Activated CD4-positive, alpha-beta memory T cell treated with anti-CD3 and anti-CD28 coated beads for 36 hours (primary cell): Measurements from ENCODE around the gene THAP5. TPM values are rescaled to one million over a fixed set of nuclear protein-coding genes. Genes with fewer than 3 reads are reported as not detected.
"Not testable (repeated sequence)": the region's sequence is repeated elsewhere in the genome, so short reads cannot be mapped to it uniquely, and the experiment has no call there.

ENCODE experiments used
- CTCF ChIA-PET: fragments of 350-600 bp; sonication (Branson Sonifier 250); formaldehyde crosslinking; loops from one replicate; lab custom pipeline; 2021; ENCODE audit warnings: antibody characterized with exemption, inconsistent platforms; lab: Charles Lee
- POLR2A ChIA-PET: fragments of 350-600 bp; sonication (Branson Sonifier 250); formaldehyde crosslinking; loops from one replicate; lab custom pipeline; 2021; ENCODE audit warnings: antibody characterized with exemption; lab: Charles Lee
- DNase-seq: peaks from one replicate; pipeline ENCODE4 v3.0.0-alpha.2; 2020
- H3K27ac Mint-ChIP-seq: one replicate; pipeline ENCODE4 v1.8.0; 2021; ENCODE audit warnings: mixed read lengths
- H3K27me3 Mint-ChIP-seq: one replicate; pipeline ENCODE4 v1.8.0; 2021; ENCODE audit warnings: mixed read lengths
- H3K36me3 Mint-ChIP-seq: one replicate; pipeline ENCODE4 v1.8.0; 2021; ENCODE audit warnings: mixed read lengths
- H3K4me1 Mint-ChIP-seq: one replicate; pipeline ENCODE4 v1.8.0; 2021; ENCODE audit warnings: low read depth, mixed read lengths
- H3K4me3 Mint-ChIP-seq: one replicate; pipeline ENCODE4 v1.8.0; 2021; ENCODE audit warnings: mild to moderate bottlenecking, mixed read lengths
- H3K9me3 Mint-ChIP-seq: one replicate; pipeline ENCODE4 v1.8.0; 2021; ENCODE audit warnings: mixed read lengths
- intact Hi-C: fragments of 100-400 bp; cut with micrococcal nuclease; formaldehyde crosslinking; loops from one replicate; pipeline ENCODE4 v1.15.1; 2023
- total RNA-seq, 2 experiments: library from RNA; stranded (reverse); gene quantifications; one replicate each; pipeline ENCODE4 v1.2.3, GENCODE V29; 2021

The THAP5 gene
- total RNA-seq, 2 experiments from 2014 or later = 26.5 to 30.4 TPM

DNA sequence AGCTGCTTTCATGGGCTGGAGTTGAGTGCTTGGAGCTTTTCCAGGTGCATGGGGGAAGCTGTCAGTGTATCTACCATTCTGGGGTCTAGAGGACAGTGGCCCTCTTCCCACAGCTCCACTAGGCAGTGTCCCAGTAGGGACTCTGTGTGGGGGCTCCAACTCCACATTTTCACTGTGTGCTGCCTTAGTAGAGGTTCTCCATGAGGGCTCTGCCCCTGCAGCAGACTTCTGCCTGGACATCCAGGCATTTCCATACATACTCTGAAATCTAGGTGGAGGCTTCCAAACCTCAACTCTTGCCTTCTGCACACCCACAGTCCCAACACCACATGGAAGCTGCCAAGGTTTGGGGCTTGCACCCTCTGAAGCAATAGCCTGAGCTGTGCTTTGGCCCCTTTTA is 12.8 kb downstream of the THAP5 start:
- H3K27ac Mint-ChIP-seq, DNase-seq, H3K4me1 Mint-ChIP-seq, CTCF ChIA-PET, intact Hi-C loops, H3K4me3 Mint-ChIP-seq, H3K27me3 Mint-ChIP-seq, POLR2A ChIA-PET: not testable (repeated sequence)
- H3K36me3 Mint-ChIP-seq = peaks cover 35% of the 10 kb centered on the region
- peaks cover 30% of the 10 kb centered on the region for H3K9me3 Mint-ChIP-seq

DNA sequence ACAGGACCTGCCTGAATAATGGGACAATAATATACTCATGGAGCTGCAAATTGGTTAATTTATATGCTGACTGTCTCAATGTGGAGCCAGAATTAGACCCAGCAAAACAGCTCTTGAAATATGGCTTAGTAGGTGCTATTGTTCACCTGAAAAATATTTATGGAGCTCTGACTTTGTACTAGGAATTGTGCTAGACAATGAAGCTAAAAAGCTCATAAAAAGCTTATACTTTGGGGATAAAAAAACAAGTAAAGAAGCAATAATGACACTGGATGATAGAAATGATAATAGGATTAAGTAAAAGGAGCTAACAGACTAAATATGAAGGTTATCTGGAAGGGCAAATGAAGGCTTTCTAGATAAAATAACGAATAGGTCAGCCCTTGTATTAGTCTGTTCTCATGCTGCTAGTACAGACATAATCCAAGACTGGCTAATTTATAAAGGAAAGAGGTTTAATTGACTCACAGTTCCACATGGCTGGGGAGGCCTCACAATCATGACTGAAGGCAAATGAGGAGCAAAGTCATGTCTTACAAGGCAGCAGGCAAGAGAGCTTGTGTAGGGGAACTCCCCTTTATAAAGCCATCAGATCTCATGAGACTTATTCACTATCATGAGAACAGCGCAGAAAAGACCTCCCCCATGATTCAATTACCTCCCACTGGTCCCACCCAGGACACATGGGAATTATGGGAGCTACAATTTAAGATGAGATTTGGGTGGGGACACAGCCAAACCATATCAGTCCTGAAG is 21.2 kb downstream of the THAP5 start:
- H3K36me3 Mint-ChIP-seq, DNase-seq, H3K27me3 Mint-ChIP-seq, CTCF ChIA-PET, H3K4me3 Mint-ChIP-seq, H3K27ac Mint-ChIP-seq, intact Hi-C loops, H3K4me1 Mint-ChIP-seq: not testable (repeated sequence)
- POLR2A ChIA-PET = interaction anchor here (1.1 kb wide), 1 partner anchor 21 kb away, joined by 3 read pairs; the partner anchor contains the start of genes DNAJB9 and THAP5
- H3K9me3 Mint-ChIP-seq = peaks cover 12% of the 10 kb centered on the region

DNA sequence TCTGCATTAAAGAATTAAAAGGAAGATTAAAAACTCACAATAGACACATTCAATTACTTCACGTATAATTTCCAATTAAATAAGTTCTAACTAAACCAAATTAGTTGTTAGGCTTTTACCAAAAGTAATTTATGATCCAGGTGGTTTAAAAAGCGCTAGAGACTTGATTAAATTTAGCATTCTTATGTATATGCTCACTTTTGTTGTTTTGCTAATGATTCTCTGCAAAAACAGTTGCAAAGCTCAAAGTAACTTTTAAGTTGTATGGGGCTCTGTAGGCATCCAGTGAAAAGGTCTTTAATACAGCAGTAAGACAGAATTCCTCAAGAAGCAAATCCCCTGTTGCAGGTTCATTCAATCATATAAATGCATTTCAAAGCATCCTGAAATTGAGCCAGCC is 28.0 kb downstream of the THAP5 start:
- Mint-ChIP-seq H3K4me3 (no peak overlapping the region), H3K9me3 (no peaks in the 10 kb centered on the region), H3K27me3 (peaks cover 4% of the 10 kb centered on the region), H3K4me1 (no peaks in the 10 kb centered on the region), H3K36me3 (no peaks in the 10 kb centered on the region), H3K27ac (no peak overlapping the region)
- DNase-seq = no peak
- ChIA-PET POLR2A (no interaction called here), CTCF (no interaction called here)
- intact Hi-C loops = no loop called here

- H3K36me3 Mint-ChIP-seq, intact Hi-C loops, H3K9me3 Mint-ChIP-seq, CTCF ChIA-PET, H3K4me3 Mint-ChIP-seq, DNase-seq, H3K4me1 Mint-ChIP-seq, H3K27ac Mint-ChIP-seq, POLR2A ChIA-PET, H3K27me3 Mint-ChIP-seq: not testable (repeated sequence)
Measured at GRCh38 chr7:108538685-108539084, 30.8 kb downstream of the THAP5 start.

- CTCF ChIA-PET, H3K36me3 Mint-ChIP-seq, intact Hi-C loops, DNase-seq, H3K4me3 Mint-ChIP-seq, H3K27me3 Mint-ChIP-seq, H3K9me3 Mint-ChIP-seq, POLR2A ChIA-PET, H3K4me1 Mint-ChIP-seq, H3K27ac Mint-ChIP-seq: not testable (repeated sequence)
Measured at GRCh38 chr7:108538236-108538635, 31.3 kb downstream of the THAP5 start.

- Mint-ChIP-seq H3K4me3 (no peak overlapping the region), H3K27me3 (peaks cover 4% of the 10 kb centered on the region), H3K9me3 (no peaks in the 10 kb centered on the region), H3K27ac (no peak overlapping the region), H3K36me3 (no peaks in the 10 kb centered on the region), H3K4me1 (no peaks in the 10 kb centered on the region)
- POLR2A ChIA-PET = no interaction called here
- intact Hi-C loops = no loop called here
- no peak for DNase-seq
- CTCF ChIA-PET = no interaction called here
Measured at GRCh38 chr7:108537229-108537628, 32.3 kb downstream of the THAP5 start.

DNA sequence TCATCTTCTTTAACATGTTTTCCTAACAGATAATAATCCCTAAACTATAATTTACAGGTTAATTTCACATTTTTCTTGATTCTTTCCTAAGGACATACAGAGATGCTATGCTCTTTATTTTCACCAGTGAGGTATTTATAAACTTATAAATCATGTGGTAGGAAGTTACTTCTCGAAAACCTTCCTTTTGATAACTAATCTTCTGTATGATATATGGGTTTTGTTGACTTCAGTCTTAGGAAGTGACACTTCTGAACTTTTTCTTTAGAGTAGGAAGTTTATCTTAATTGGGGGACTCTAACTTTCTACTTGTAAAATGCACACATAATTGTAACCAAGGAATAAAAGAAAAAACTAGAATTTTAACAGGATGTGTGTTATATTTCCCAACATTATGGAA is 33.8 kb downstream of the THAP5 start:
- ChIA-PET POLR2A (no interaction called here), CTCF (no interaction called here)
- no peak for DNase-seq
- no peak overlapping the region for H3K4me3 Mint-ChIP-seq
- H3K27me3 Mint-ChIP-seq = peaks cover 4% of the 10 kb centered on the region
- H3K4me1 Mint-ChIP-seq = no peaks in the 10 kb centered on the region
- H3K27ac Mint-ChIP-seq = no peak overlapping the region
- intact Hi-C loops = no loop called here
- no peaks in the 10 kb centered on the region for H3K9me3 Mint-ChIP-seq
- H3K36me3 Mint-ChIP-seq = no peaks in the 10 kb centered on the region

DNA sequence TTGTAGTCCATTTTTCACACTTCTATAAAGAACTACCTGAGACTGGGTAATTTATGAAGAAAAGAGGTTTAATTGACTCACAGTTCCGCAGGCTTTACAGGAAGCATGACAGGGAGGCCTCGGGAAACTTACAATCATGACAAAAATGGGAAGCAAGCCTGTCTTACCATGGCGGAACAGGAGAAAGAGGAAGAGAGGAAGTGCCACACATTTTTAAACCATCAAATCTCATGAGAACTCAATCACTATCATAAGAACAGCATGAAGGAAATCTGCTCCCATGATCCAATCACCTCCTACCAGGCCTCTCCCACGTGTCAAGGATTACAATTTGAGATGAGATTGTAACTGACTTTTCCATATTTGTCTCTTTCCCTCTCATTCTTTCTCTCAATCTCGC is 34.2 kb downstream of the THAP5 start:
- ChIA-PET POLR2A (no interaction called here), CTCF (no interaction called here)
- H3K9me3 Mint-ChIP-seq = no peaks in the 10 kb centered on the region
- H3K27ac Mint-ChIP-seq = no peak overlapping the region
- H3K4me1 Mint-ChIP-seq = no peaks in the 10 kb centered on the region
- DNase-seq = no peak
- H3K36me3 Mint-ChIP-seq = no peaks in the 10 kb centered on the region
- intact Hi-C loops = no loop called here
- peaks cover 4% of the 10 kb centered on the region for H3K27me3 Mint-ChIP-seq
- no peak overlapping the region for H3K4me3 Mint-ChIP-seq

- Mint-ChIP-seq H3K27ac (no peak overlapping the region), H3K9me3 (no peaks in the 10 kb centered on the region)
- CTCF ChIA-PET = no interaction called here
Measured at GRCh38 chr7:108533712-108534111, 35.8 kb downstream of the THAP5 start.

DNA sequence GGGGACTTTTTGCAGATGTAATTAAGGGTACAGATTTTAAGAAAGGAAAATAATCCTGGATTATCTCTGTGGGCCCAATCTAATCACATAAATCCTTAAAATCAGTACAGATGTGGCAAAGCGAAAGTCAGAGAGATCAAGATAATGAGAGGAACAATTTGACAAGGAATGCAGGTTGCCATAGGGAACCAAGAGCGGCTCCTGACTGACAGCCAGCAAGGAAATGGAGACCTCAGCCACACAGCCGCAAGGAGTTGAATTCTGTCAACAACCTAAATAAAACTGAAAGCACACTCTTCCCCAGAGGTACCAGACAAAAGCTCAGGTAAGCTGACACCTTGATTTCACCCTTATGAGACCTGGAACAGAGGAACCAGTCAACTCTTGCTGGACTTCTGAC is 40.2 kb downstream of the THAP5 start:
- Mint-ChIP-seq H3K27me3 (no peaks in the 10 kb centered on the region), H3K9me3 (no peaks in the 10 kb centered on the region), H3K4me1 (peaks cover 5% of the 10 kb centered on the region), H3K36me3 (no peaks in the 10 kb centered on the region), H3K27ac (no peak overlapping the region), H3K4me3 (no peak overlapping the region)
- POLR2A ChIA-PET = no interaction called here
- intact Hi-C loops = no loop called here
- CTCF ChIA-PET = interaction anchor here (0.7 kb wide), 1 partner anchor 40 kb away, joined by 3 read pairs; the partner anchor contains the start of gene THAP5
- DNase-seq = no peak

More at GRCh38 chr7:108533712-108534111, 35.8 kb downstream of the THAP5 start:
- intact Hi-C loops = no loop called here
- no peak for DNase-seq
- no peaks in the 10 kb centered on the region for H3K4me1 Mint-ChIP-seq
- POLR2A ChIA-PET = no interaction called here
- peaks cover 4% of the 10 kb centered on the region for H3K27me3 Mint-ChIP-seq
- no peak overlapping the region for H3K4me3 Mint-ChIP-seq
- H3K36me3 Mint-ChIP-seq = no peaks in the 10 kb centered on the region

DNA sequence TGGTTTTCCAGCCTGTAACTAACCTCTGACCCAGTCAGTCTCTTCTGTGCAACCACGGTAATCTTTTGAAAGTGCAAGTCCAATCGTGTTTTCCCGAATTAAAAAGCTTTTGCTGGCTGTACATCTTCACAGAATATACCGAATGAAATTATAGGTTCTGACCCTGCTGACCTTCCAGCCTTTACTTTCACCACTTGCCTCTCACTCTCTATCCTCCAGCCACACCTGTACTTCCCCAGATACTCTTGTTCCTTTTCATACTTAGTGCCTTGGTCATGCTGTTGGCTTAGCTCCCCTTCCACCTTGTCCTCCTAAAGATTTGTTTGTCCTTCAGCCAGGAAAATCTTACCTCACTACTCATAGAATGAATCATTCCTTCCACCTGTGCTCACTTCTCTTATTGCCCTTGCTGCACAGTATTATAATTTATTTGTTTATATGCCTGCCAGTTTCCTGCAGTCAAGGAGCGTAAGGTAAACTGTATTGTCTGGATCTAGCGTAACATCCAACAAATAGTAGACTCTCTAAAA is 41.3 kb downstream of the THAP5 start:
- ChIA-PET CTCF (no interaction called here), POLR2A (no interaction called here)
- intact Hi-C loops = no loop called here
- Mint-ChIP-seq H3K4me1 (peaks cover 16% of the 10 kb centered on the region), H3K9me3 (no peaks in the 10 kb centered on the region), H3K27ac (no peak overlapping the region), H3K27me3 (no peaks in the 10 kb centered on the region), H3K4me3 (no peak overlapping the region), H3K36me3 (no peaks in the 10 kb centered on the region)
- no peak for DNase-seq

DNA sequence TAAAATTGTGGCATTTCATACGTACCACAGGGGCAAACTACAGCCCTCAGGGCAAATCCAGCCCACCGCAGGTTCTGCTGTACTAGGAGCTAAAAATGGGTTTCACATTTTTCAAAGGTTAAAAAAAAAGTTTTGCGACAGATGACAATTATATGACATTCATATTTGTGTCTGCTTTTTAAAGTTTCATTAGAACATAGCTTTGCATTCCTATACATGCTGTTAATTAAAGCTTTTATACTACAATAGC is 42.8 kb downstream of the THAP5 start:
- DNase-seq = no peak
- H3K36me3 Mint-ChIP-seq = peaks cover 2% of the 10 kb centered on the region
- H3K27ac Mint-ChIP-seq = peak overlapping the region; percentile 93
- ChIA-PET CTCF (interaction anchor here (1.4 kb wide), 1 partner anchor 30 kb away, joined by 6 read pairs; no protein-coding TSS in a partner anchor), POLR2A (interaction anchor here (2.5 to 3.5 kb wide), 2 partner anchors 9 to 43 kb away, joined by 7 to 61 read pairs; partner anchors contain the start of genes DNAJB9 and THAP5)
- no peaks in the 10 kb centered on the region for H3K9me3 Mint-ChIP-seq
- H3K27me3 Mint-ChIP-seq = no peaks in the 10 kb centered on the region
- peak overlapping the region; percentile 86 for H3K4me3 Mint-ChIP-seq
- peaks cover 27% of the 10 kb centered on the region for H3K4me1 Mint-ChIP-seq
- intact Hi-C loops = loop anchor here (1.0 kb wide), 1 partner anchor 43 kb away; the partner anchor contains the start of genes DNAJB9 and THAP5
